Mesothelial cell of epicardium (in vitro differentiated cells): ENCODE data around the gene MTCL1. TPM values are rescaled to one million over a fixed set of nuclear protein-coding genes. Genes with fewer than 3 reads are reported as not detected.

Experiments used
- DNase-seq, 2 experiments: peaks; one replicate each; pipeline ENCODE4 v3.0.0; 2021; ENCODE audit warnings: low spot score in 2 of 2; ENCODE audit not compliant: unreplicated experiment in 2 of 2
- H3K27ac Mint-ChIP-seq: 2 replicates; pipeline ENCODE4 v1.8.0; 2021; ENCODE audit warnings: mixed read lengths
- H3K27me3 Mint-ChIP-seq: 2 replicates; pipeline ENCODE4 v1.8.0; 2021; ENCODE audit warnings: low read depth, mixed read lengths
- H3K36me3 Mint-ChIP-seq: 2 replicates; pipeline ENCODE4 v1.8.0; 2021; ENCODE audit warnings: mixed read lengths
- H3K4me1 Mint-ChIP-seq: 2 replicates; pipeline ENCODE4 v1.8.0; 2021; ENCODE audit warnings: mixed read lengths
- H3K4me3 Mint-ChIP-seq: 2 replicates; pipeline ENCODE4 v1.8.0; 2021; ENCODE audit warnings: mild to moderate bottlenecking, moderate library complexity, mixed read lengths
- H3K9me3 Mint-ChIP-seq: 2 replicates; pipeline ENCODE4 v1.8.0; 2021; ENCODE audit warnings: mixed read lengths
- total RNA-seq: library from RNA; stranded (reverse); gene quantifications from 3 replicates; pipeline ENCODE4 v1.2.1, GENCODE V29; 2021
- TF ChIP-seq, protein P1 (sequence below): fragments of 200-600 bp; sonication (generic); IDR thresholded peaks from one replicate; pipeline ENCODE4 v1.5.0; 2021; ENCODE audit warnings: antibody characterized with exemption; ENCODE audit not compliant: unreplicated experiment

Gene MTCL1
- total RNA-seq, 1 donor from 2014 or later = 24.7 TPM

DNA sequence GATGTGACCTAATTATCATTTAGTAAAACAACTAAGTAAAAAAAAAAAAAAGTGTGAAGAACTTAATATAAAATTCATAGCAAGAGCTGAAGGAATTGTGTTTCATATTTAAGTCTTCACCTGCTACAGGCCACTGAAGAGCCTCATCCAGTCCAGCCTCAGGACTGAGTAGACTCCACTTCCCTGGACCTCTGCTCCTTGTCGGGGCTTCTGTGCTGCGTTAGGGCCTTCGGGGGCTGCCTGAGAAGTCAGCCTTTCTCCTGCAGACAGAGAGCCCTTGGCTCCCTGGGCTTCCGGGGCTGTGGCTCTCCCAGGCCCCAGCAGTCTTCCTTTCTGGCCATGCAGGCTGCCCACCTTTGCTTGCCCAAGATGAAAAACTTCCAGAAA, 95.5 kb downstream of the MTCL1 start:
- Mint-ChIP-seq H3K4me1 (peaks cover 42% of the 10 kb centered on the region), H3K4me3 (no peak overlapping the region), H3K36me3 (no peaks in the 10 kb centered on the region), H3K27me3 (no peaks in the 10 kb centered on the region), H3K27ac (peak overlapping the region; percentile 75), H3K9me3 (no peaks in the 10 kb centered on the region)
- DNase-seq = no peak
- TF ChIP-seq, protein P1, sequence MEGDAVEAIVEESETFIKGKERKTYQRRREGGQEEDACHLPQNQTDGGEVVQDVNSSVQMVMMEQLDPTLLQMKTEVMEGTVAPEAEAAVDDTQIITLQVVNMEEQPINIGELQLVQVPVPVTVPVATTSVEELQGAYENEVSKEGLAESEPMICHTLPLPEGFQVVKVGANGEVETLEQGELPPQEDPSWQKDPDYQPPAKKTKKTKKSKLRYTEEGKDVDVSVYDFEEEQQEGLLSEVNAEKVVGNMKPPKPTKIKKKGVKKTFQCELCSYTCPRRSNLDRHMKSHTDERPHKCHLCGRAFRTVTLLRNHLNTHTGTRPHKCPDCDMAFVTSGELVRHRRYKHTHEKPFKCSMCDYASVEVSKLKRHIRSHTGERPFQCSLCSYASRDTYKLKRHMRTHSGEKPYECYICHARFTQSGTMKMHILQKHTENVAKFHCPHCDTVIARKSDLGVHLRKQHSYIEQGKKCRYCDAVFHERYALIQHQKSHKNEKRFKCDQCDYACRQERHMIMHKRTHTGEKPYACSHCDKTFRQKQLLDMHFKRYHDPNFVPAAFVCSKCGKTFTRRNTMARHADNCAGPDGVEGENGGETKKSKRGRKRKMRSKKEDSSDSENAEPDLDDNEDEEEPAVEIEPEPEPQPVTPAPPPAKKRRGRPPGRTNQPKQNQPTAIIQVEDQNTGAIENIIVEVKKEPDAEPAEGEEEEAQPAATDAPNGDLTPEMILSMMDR = no peak

DNA sequence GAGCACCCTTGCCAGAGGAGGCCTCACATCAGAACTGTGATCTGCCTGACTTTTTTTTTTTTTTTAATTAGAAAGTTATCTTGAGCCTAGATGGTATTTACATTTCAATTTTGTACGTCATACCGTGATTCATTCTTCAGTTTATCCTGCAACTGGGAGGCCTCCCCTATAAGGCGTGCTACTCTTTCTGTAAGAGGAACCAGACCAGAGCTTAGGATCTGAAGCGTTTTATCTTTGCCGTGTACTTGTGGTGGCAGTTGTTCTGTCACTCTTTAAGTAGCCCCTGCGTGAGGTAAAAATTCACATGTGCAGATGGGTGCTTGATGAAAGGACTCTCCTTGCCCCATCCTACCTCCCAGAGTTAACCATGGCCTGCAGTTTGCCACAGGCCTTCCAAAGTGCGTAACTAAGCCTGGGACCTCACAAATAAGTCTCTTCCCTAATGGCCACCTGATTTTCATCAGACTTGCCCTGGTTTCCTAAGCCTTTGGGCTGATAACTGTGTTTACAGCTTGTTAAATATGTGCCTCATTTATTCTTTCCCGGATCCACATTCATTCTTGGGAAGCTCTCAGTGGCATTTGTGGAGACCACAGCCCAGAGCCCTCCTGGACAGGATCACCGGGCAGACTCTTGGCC, 96.0 kb downstream of the MTCL1 start:
- Mint-ChIP-seq H3K9me3 (no peaks in the 10 kb centered on the region), H3K27me3 (no peaks in the 10 kb centered on the region), H3K4me1 (peaks cover 43% of the 10 kb centered on the region), H3K36me3 (no peaks in the 10 kb centered on the region), H3K4me3 (no peak overlapping the region), H3K27ac (peak overlapping the region; percentile 75)
- TF ChIP-seq, protein P1 = no peak
- DNase-seq = no peak

DNA sequence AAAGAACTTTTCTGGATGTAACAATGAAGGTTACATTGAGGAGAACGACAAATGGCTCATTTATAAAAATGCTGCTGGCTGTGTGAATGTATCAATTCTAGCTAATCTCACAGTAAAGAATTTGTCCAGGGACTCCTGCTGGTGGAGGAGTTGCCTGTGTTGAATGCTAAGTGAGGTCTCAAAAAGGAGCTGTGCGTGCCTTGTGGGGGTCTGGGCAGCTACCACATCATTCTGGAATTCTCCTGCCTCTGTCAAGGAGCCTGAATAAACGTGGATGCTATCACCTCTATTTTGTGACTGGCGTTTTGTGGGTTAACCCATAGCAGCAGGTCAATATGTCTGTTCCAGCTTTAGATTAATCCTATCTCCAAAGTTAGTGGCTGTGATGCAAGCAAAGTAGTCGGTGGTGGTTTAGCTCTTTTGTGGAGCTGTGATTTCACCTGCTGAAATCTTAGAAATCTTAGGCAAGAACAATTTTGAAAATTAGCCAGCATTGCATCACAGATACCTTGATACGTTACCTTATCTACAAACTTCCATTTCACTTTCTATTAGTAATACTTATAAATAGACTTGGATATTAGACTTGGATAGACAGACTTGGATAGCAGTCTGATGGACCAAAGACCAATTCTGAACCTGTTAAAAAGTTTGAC, 96.8 kb downstream of the MTCL1 start:
- Mint-ChIP-seq H3K27ac (peak overlapping the region; percentile 75), H3K4me1 (peaks cover 43% of the 10 kb centered on the region), H3K9me3 (no peaks in the 10 kb centered on the region), H3K4me3 (no peak overlapping the region), H3K36me3 (no peaks in the 10 kb centered on the region), H3K27me3 (no peaks in the 10 kb centered on the region)
- no peak for DNase-seq
- TF ChIP-seq, protein P1 = no peak

DNA sequence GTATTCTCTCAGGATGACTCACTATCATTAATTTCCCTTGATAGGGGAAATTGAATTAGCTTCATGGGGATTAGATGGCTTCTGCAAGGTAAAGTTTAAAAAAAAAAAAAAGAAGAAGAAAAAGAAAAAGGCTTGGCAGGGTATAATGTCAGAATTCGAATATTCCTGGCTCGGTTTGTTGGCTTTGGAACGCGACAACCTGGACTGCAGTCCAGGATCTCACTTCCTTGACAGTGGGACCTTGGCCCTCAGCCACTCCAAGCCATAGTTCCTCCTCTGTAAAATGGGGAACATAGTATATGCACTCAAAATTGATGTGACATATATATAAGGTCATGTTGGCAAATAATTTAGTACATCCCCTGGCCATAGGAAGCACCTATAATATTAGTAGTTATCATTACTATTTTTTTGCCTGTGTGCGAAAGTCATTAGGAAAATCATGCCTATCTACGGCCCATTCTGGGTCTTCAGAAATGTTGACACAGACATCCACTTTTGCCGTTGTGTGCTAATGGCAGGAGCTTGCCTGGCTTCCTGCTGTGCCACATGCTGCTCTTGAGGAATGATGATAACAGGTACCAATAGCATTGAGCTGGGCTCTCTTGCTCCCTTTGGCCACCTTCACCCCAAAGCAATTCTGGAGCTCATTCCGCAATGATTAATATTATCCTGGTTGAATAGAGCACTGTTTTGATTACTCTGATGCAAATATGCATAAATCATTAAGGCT, 97.9 kb downstream of the MTCL1 start:
- H3K36me3 Mint-ChIP-seq = no peaks in the 10 kb centered on the region
- no peaks in the 10 kb centered on the region for H3K9me3 Mint-ChIP-seq
- no peak overlapping the region for H3K4me3 Mint-ChIP-seq
- H3K4me1 Mint-ChIP-seq = peaks cover 43% of the 10 kb centered on the region
- DNase-seq = no peak
- TF ChIP-seq, protein P1 = no peak
- H3K27me3 Mint-ChIP-seq = no peaks in the 10 kb centered on the region
- H3K27ac Mint-ChIP-seq = no peak overlapping the region

DNA sequence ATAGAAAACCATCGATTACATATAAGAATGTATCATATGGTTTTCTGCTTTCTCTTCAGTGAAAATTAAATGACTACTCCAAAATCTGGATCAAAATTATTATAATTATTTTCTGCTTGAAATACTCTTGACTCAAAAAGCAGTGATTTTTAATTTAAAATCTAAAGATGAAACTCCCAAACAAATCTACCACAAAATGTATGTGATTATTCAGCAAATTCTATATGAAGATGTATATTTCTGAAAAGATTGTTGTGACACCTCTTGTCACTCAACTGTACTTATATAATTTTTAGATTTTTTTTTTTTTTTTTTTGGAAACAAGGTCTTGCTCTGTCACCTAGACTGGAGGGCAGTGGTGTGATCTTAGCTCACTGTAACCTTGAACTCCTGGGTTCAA, 98.6 kb downstream of the MTCL1 start:
- no peak for DNase-seq
- peaks cover 43% of the 10 kb centered on the region for H3K4me1 Mint-ChIP-seq
- TF ChIP-seq, protein P1 = no peak
- no peaks in the 10 kb centered on the region for H3K9me3 Mint-ChIP-seq
- no peak overlapping the region for H3K27ac Mint-ChIP-seq
- H3K4me3 Mint-ChIP-seq = no peak overlapping the region
- no peaks in the 10 kb centered on the region for H3K36me3 Mint-ChIP-seq
- no peaks in the 10 kb centered on the region for H3K27me3 Mint-ChIP-seq
